CD4-positive, CD25-positive, alpha-beta regulatory T cell (primary cell): ENCODE measurements around the gene POLG2. TPM values are rescaled to one million over a fixed set of nuclear protein-coding genes. Genes with fewer than 3 reads are reported as not detected.

Experiments
- ATAC-seq, 2 donors: fragments of 150-1000 bp; cut with Tn5 transposase; one replicate each; pipeline ENCODE4 v1.10.0; 2021; ENCODE audit warnings: low read depth in 2 of 2, moderate number of reproducible peaks in 2 of 2, moderate library complexity in 1 of 2
- DNase-seq, 3 donors: peaks; one replicate each; pipeline versions ENCODE4 v3.0.0 to v3.0.0-alpha.2; 2012 to 2022; ENCODE audit warnings: mixed read lengths in 1 of 3
- H3K27ac ChIP-seq: one replicate; pipeline ENCODE4 v1.7.0; 2013; ENCODE audit warnings: mild to moderate bottlenecking, low read length; ENCODE audit not compliant: insufficient read depth, poor library complexity, severe bottlenecking
- H3K27me3 ChIP-seq: one replicate; pipeline ENCODE4 v1.7.0; 2013; ENCODE audit warnings: low read length; ENCODE audit not compliant: control insufficient read depth, insufficient read depth
- H3K36me3 ChIP-seq: one replicate; pipeline ENCODE4 v1.7.0; 2013; ENCODE audit warnings: mild to moderate bottlenecking, low read length, moderate library complexity; ENCODE audit not compliant: control insufficient read depth, insufficient read depth
- H3K4me1 ChIP-seq: 2 replicates; pipeline ENCODE4 v1.7.0; 2013; ENCODE audit warnings: mild to moderate bottlenecking, low read length; ENCODE audit not compliant: insufficient read depth, control insufficient read depth, poor library complexity, severe bottlenecking
- H3K4me3 ChIP-seq: one replicate; pipeline ENCODE4 v1.7.0; 2013; ENCODE audit warnings: low read depth, mild to moderate bottlenecking, low read length, moderate library complexity
- H3K9me3 ChIP-seq, 2 experiments: 1 replicate in 1 of 2; 2 replicates in 1 of 2; pipeline ENCODE4 v1.7.0; 2013; ENCODE audit warnings: low read length in 2 of 2, mild to moderate bottlenecking in 1 of 2, moderate library complexity in 1 of 2; ENCODE audit not compliant: control insufficient read depth in 2 of 2
- H3K27ac Mint-ChIP-seq, 3 donors: one replicate each; pipeline ENCODE4 v1.8.0; 2020 to 2022; ENCODE audit warnings: mild to moderate bottlenecking in 3 of 3, mixed read lengths in 3 of 3, moderate library complexity in 2 of 3
- H3K27me3 Mint-ChIP-seq: one replicate; pipeline ENCODE4 v1.8.0; 2022; ENCODE audit warnings: mild to moderate bottlenecking, mixed read lengths
- H3K36me3 Mint-ChIP-seq: one replicate; pipeline ENCODE4 v1.8.0; 2020; ENCODE audit warnings: mixed read lengths
- H3K4me1 Mint-ChIP-seq, 4 donors: one replicate each; pipeline ENCODE4 v1.8.0; 2020 to 2022; ENCODE audit warnings: mixed read lengths in 4 of 4, mild to moderate bottlenecking in 1 of 4
- H3K4me3 Mint-ChIP-seq, 4 donors: one replicate each; pipeline ENCODE4 v1.8.0; 2020 to 2022; ENCODE audit warnings: mild to moderate bottlenecking in 4 of 4, mixed read lengths in 4 of 4, moderate library complexity in 3 of 4
- H3K9me3 Mint-ChIP-seq, 7 donors: one replicate each; pipeline ENCODE4 v1.8.0; 2020 to 2022; ENCODE audit warnings: mixed read lengths in 7 of 7, mild to moderate bottlenecking in 3 of 7, moderate library complexity in 2 of 7
- polyA plus RNA-seq, 4 donors: library from polyadenylated mRNA; unstranded; fragments of 300-500 nt; fragmentation: Illumina TruSeq; gene quantifications; one replicate each; pipeline ENCODE4 v1.2.3, GENCODE V29; 2021
- total RNA-seq: library from RNA; stranded (reverse); gene quantifications from one replicate; pipeline ENCODE4 v1.2.3, GENCODE V29; 2022

Gene POLG2
- total and polyA plus RNA-seq, 5 donors from 2014 or later: 10.2 to 49.3 (median 10.2) TPM

DNA sequence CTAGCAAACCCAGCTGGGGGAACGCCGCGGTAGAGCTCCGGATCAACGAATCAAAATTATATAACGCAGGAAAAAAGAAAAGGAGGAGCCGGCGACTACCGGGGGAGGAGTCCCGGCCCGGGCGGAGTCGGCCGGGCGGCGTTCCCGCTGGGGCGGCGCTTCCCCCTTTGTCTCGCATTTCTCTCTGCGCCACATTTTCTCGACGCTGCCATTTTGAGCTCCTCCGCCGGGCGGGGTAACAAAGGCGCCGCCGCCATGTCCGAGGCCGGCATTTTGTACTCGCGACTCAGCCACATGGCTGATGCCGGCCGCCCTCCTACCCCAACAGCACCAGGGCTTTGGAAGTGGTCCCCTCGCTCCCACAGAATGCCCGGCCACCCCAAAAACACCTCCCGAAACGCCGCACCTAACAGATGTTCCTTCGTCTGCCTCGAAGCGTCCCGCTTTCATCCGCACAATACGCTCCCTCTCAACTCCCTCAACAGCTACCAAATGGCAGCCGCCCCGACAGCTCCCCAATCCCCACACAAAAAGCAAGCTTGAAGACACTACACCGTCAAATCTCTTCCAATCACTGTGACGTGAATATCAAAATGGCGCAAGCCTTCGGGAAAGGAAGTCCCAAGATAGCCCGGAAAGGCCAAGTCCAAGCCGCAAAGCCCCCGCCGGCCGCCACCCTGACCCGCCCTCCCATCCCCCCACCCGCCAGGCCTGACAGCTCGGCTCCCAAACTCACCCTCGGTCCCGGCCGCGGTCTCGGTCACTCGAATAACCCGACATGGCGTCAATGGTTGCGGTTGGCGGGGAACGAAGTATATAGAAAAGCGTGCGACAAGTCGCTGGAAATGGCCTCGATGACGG is 8.7 kb upstream of the POLG2 start:
- peak overlapping the region; percentile 88 to 100 (median 99) for H3K4me3 Mint-ChIP-seq
- peaks cover 5 to 69% (median 57%) of the 10 kb centered on the region in 4 donors for H3K4me1 Mint-ChIP-seq
- Histone ChIP-seq H3K27ac (peak overlapping the region; percentile 99), H3K9me3 (no peaks in the 10 kb centered on the region), H3K4me3 (peak overlapping the region; percentile 100), H3K27me3 (no peaks in the 10 kb centered on the region), H3K4me1 (peaks cover 51% of the 10 kb centered on the region), H3K36me3 (peaks cover 59% of the 10 kb centered on the region)
- H3K27me3 Mint-ChIP-seq: peaks cover 19% of the 10 kb centered on the region
- H3K27ac Mint-ChIP-seq: peak overlapping the region; percentile 100
- peaks cover 0 to 5% (median 0%) of the 10 kb centered on the region in 7 donors for H3K9me3 Mint-ChIP-seq
- ATAC-seq (peak; percentile 42), DNase-seq (peak; percentile 77 to 94 (median 92))
- peaks cover 69% of the 10 kb centered on the region for H3K36me3 Mint-ChIP-seq

DNA sequence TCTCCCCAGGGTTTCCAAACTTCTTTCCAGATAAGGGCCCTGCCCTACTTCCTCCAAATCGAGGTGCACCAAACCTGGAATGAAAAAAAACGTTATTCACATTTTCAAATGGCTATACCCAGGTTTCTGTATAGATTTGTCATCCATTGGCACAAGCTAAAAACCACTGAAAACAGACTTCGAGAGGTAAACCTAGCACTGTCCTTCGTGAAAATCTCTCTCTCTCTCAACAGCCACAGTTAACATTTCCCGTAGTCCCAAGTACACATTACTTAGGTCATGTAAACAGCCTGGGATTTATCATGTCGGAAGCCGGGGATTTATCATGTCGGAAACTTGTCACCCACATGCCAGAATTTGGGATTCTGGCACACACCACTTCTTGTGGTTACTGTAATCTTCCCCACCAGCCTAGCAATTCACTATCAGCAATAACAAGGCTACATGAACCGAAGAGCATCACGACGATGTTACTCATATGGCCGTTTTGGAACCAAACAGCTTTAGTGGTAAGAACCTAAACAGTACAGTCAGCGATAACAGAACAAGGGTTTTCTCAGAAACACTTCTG is 8.0 kb upstream of the POLG2 start:
- ATAC-seq: no peak
- peak overlapping the region; percentile 100 for H3K4me3 ChIP-seq
- DNase-seq: no peak
- Mint-ChIP-seq H3K36me3 (peaks cover 70% of the 10 kb centered on the region), H3K27ac (peak overlapping the region; percentile 100), H3K4me1 (peaks cover 13 to 72% (median 62%) of the 10 kb centered on the region in 4 donors), H3K4me3 (peak overlapping the region; percentile 88 to 100 (median 99)), H3K9me3 (peaks cover 0 to 5% (median 0%) of the 10 kb centered on the region in 7 donors), H3K27me3 (peaks cover 19% of the 10 kb centered on the region)
- H3K9me3 ChIP-seq: no peaks in the 10 kb centered on the region
- H3K36me3 ChIP-seq: peaks cover 59% of the 10 kb centered on the region
- H3K27ac ChIP-seq: peak overlapping the region; percentile 99
- H3K4me1 ChIP-seq: peaks cover 54% of the 10 kb centered on the region
- H3K27me3 ChIP-seq: no peaks in the 10 kb centered on the region

DNA sequence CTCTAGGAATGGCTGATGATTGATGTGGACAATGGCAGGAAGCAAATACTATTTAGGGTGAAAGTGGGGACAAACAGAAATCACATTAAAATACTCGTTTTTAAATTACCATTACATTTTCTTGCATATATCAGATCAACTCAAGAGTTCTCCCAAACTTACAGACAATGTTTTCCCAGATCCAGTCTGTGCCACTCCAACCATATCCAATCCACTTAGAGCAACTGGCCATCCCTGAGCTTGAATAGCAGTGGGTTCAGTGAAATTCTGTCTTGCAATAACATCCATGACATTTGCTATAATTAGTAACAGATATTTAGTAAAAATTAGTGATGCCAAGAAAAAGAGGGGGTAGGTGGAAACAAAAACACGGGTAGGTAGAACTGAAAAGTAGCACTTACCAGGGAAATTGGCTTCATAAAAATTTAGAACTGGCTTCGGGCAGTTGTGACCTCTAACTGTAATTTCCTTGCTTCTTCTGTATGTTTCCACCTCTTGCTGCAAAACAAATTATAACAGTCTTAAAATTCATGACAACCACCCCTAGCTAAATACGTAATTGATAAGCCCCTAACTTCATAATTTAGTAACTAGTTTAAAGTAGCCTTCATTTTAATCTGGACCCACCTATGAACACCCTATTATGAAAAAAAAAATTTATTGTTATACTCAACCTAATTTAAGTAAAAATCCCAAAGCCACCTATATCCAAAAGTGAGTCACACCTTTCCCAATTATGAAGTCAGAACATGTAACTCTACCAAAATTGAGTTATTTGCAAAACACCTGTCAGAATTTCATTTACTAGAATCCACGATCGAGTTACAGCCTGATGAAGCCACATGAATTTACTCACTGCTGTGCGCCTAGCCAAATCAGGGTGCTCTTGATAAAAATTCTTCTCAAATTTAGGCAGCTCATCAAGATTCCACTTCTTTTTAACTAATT is 7.2 kb upstream of the POLG2 start:
- peak overlapping the region; percentile 88 to 100 (median 99) for H3K4me3 Mint-ChIP-seq
- no peak for DNase-seq
- Histone ChIP-seq H3K27ac (peak overlapping the region; percentile 99), H3K9me3 (no peaks in the 10 kb centered on the region), H3K36me3 (peaks cover 63% of the 10 kb centered on the region), H3K27me3 (no peaks in the 10 kb centered on the region), H3K4me1 (peaks cover 50% of the 10 kb centered on the region), H3K4me3 (peak overlapping the region; percentile 100)
- peaks cover 19% of the 10 kb centered on the region for H3K27me3 Mint-ChIP-seq
- H3K36me3 Mint-ChIP-seq: peaks cover 74% of the 10 kb centered on the region
- H3K4me1 Mint-ChIP-seq: peaks cover 20 to 75% (median 64%) of the 10 kb centered on the region in 4 donors
- peak overlapping the region; percentile 100 for H3K27ac Mint-ChIP-seq
- peaks cover 0 to 5% (median 0%) of the 10 kb centered on the region in 7 donors for H3K9me3 Mint-ChIP-seq
- no peak for ATAC-seq

DNA sequence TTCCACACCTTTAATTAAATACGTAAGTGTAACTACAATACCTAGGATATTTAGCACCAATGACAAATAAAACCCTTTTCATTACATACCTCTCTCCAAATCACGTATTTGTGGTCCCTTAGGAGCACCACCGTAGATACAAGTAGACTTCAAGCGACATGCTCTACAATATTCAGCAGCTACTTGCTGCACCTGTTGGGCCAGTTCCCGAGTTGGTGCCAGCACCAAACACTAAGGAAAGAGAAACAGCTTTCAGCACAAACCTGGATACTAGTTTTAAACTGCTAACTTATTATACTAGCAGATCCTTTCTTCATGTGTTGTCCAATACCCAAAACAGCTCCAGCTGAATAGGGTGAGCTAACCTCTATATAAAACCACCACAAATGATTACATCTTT is 6.5 kb upstream of the POLG2 start:
- peak overlapping the region; percentile 99 for H3K27ac ChIP-seq
- no peak for ATAC-seq
- peak overlapping the region; percentile 35 to 98 (median 68) for H3K4me3 Mint-ChIP-seq

DNA sequence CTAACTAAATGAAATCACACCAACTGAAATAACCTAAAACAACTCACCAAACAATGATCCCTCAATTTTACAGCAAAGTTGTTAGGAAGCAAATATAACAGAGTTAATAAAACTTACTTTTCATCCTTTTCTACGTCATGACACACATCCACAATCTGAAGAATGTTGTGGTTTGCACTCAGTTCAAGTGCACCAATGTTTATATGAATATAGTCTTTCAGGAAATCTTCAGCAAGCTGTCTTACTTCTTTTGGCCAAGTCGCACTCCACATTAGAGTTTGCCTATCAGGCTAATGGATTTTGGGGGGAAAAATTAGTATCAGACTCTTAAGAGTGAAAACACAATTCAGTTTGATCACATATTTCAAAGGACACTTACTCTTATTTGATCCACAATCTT is 6.0 kb upstream of the POLG2 start:
- Mint-ChIP-seq H3K27ac (peak overlapping the region in 2 of 3 donors; percentile 5 to 100), H3K9me3 (peaks cover 0 to 5% (median 0%) of the 10 kb centered on the region in 7 donors), H3K27me3 (peaks cover 25% of the 10 kb centered on the region), H3K36me3 (peaks cover 77% of the 10 kb centered on the region), H3K4me1 (peaks cover 32 to 85% (median 65%) of the 10 kb centered on the region in 4 donors), H3K4me3 (peak overlapping the region; percentile 33 to 98 (median 62))
- Histone ChIP-seq H3K9me3 (no peaks in the 10 kb centered on the region), H3K4me3 (peak overlapping the region; percentile 100), H3K27ac (peak overlapping the region; percentile 99), H3K36me3 (peaks cover 67% of the 10 kb centered on the region), H3K27me3 (no peaks in the 10 kb centered on the region), H3K4me1 (peaks cover 42% of the 10 kb centered on the region)
- peak in 1 of 3 donors; percentile 10 for DNase-seq
- ATAC-seq: no peak

More for the DNA sequence above, 6.5 kb upstream of the POLG2 start:
- H3K4me1 ChIP-seq: peaks cover 44% of the 10 kb centered on the region
- Mint-ChIP-seq H3K9me3 (peaks cover 0 to 5% (median 0%) of the 10 kb centered on the region in 7 donors), H3K27me3 (peaks cover 23% of the 10 kb centered on the region), H3K27ac (peak overlapping the region in 2 of 3 donors; percentile 5 to 100), H3K4me1 (peaks cover 26 to 79% (median 66%) of the 10 kb centered on the region in 4 donors), H3K36me3 (peaks cover 75% of the 10 kb centered on the region)
- no peaks in the 10 kb centered on the region for H3K9me3 ChIP-seq
- DNase-seq: no peak
- H3K27me3 ChIP-seq: no peaks in the 10 kb centered on the region
- peak overlapping the region; percentile 100 for H3K4me3 ChIP-seq
- H3K36me3 ChIP-seq: peaks cover 67% of the 10 kb centered on the region

DNA sequence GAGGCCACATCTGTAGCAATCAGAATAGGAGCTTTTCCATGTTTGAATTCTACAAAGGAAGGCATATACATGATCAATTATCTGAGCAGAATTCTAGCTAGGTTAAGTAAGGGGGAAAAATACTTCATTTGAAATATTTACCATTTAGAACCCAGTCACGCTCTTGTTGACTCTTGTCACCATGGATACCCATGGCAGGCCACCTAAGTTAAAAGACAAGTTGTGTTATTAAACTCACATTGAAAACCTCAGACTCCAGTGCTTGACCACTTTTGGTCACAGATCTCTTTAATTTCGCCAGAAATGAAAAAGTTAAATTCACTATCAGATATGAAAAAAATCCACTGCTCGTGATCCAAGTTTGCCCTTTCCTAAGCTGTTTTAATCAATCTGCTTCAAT is 5.2 kb upstream of the POLG2 start:
- Mint-ChIP-seq H3K27ac (peak overlapping the region; percentile 38 to 100 (median 56)), H3K4me1 (peaks cover 29 to 85% (median 66%) of the 10 kb centered on the region in 4 donors), H3K9me3 (peaks cover 0 to 5% (median 0%) of the 10 kb centered on the region in 7 donors), H3K27me3 (peaks cover 24% of the 10 kb centered on the region), H3K36me3 (peaks cover 77% of the 10 kb centered on the region), H3K4me3 (peak overlapping the region; percentile 3 to 88 (median 73))
- peak in 1 of 3 donors; percentile 20 for DNase-seq
- peak overlapping the region; percentile 100 for H3K4me3 ChIP-seq
- no peak for ATAC-seq
- H3K9me3 ChIP-seq: no peaks in the 10 kb centered on the region
- no peaks in the 10 kb centered on the region for H3K27me3 ChIP-seq
- peaks cover 45% of the 10 kb centered on the region for H3K4me1 ChIP-seq
- peak overlapping the region; percentile 53 for H3K27ac ChIP-seq
- peaks cover 67% of the 10 kb centered on the region for H3K36me3 ChIP-seq
